Kidney tubule cell (primary cell): ENCODE data around the gene KCNMB1.
"Not testable (repeated sequence)": the region's sequence is repeated elsewhere in the genome, so short reads cannot be mapped to it uniquely, and the experiment has no call there.

Experiments used
- DNase-seq: peaks from one replicate; pipeline ENCODE4 v3.0.0-alpha.2; 2018; ENCODE audit warnings: low spot score

KCNMB1 gene

DNA sequence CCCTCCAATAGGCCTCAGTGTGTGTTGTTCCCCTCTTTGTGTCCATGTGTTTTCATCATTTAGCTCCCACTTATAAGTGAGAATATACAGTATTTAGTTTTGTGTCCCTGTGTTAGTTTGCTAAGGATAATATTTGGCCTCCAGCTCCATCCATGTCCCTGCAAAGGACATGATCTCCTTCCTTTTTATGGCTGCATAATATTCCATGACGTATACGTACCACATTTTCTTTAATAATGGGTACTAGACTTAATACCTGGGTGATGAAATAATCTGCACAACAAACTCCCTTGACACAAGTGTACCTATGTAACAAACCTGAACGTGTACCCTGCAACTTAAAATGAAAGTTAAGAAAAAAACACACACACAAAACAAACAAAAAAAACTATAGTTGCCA is 12.6 kb downstream of the KCNMB1 start:
- not testable (repeated sequence) for DNase-seq

DNA sequence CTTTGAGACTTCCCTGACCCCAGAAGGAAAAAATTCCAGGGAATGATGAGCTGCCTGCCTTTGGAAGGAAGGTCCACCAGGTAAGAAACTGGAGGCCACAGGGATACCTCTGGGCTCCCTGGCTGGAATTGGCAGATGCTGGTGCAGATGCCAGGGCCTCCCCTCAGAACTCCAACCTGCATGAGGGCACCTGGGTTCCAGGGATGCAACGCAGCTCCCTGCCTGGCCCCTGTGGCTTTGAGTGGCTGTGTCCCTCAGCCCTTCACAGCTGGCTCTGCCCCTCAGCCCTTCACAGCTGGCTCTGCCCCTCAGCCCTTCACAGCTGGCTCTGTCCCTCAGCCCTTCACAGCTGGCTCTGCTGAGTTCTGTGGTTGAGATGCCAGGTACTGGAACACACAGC is 13.9 kb downstream of the KCNMB1 start:
- no peak for DNase-seq

DNA sequence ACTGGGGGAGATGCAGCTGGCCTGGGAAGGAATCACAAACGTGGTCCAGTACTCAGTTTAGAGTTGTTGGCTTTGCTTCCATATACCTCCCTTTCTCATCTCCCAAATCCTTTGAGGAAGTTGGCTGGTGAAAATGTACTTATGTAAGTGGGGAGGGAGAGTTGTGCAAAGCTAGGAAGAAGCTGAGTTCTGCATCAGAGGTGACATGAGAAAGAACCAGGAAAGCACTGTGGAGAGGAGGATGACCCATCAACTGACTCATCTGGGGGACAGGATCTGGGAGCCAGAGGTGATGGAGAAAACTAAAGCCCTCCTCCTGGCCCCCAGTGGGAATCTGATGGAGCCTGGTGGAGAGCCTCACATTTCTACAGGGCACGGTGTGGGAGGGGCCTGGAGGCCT is 16.2 kb downstream of the KCNMB1 start:
- peak; percentile 2 for DNase-seq

DNA sequence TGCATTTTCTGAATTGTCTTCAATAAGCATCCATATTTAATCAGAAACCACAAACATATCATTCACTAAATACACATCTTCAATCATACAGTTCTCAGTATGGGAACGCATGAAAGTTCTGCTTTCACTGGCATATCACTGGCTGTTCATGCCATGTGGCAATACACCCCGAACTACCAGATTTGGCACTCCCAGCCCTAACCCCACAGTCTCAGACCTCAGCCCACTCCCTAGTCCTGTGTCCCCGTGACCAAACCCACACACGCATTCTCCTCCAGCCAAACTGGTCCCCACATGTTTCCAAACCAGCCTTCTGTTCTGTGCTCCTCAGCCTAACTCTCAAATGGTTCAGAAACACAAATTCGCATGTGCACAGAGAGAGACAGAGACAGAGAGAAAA is 20.6 kb downstream of the KCNMB1 start:
- DNase-seq = no peak

GRCh38 chr5:170366276-170366675 is 22.9 kb downstream of the KCNMB1 start:
- DNase-seq = no peak

- no peak for DNase-seq
Measured at GRCh38 chr5:170365831-170366230, 23.3 kb downstream of the KCNMB1 start.

- no peak for DNase-seq
Measured at GRCh38 chr5:170365011-170365410, 24.2 kb downstream of the KCNMB1 start.

GRCh38 chr5:170363671-170364070 is 25.5 kb downstream of the KCNMB1 start:
- no peak for DNase-seq

GRCh38 chr5:170362656-170363055 is 26.5 kb downstream of the KCNMB1 start:
- no peak for DNase-seq

DNA sequence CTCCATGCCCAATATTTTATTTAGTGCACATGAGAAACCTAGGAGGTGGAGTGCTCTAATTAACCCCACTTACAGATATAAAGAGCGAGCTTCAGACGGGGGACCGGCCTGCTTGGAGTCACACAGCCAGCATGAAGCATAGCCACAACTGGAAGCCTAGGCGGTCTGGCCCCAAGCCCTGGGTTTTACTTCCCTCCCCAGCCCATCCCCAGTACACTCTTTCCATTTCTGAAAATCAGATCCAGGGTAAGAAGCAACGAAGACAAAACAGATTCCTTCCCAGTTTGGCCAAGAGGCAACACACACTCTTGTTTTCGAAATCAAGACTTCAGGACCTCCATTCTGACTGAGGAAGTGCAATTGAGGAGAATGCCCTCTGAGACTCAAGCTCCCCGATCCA is 27.1 kb downstream of the KCNMB1 start:
- DNase-seq = no peak

- no peak for DNase-seq
Measured at GRCh38 chr5:170361616-170362015, 27.6 kb downstream of the KCNMB1 start.

GRCh38 chr5:170361116-170361515 is 28.1 kb downstream of the KCNMB1 start:
- no peak for DNase-seq

DNA sequence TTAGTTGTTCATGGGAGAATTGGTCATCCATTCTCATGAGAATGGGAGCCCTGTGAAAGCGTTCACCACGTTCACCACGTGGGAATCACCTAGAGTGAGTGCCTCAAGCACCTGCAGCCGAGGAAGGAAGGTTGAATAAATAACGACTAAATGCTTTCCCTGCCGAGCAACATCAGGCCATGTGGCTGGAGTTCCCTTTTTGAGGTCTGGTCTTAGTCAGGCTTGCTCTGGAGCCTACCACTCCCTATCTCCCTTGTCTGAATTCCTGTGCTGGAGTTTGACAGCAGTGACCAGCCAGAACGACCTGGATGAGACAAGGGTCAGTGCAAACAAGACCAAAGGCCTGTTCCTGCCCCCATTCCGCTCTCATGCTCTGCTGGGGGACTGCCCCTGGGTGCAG is 28.5 kb downstream of the KCNMB1 start:
- DNase-seq = no peak

- no peak for DNase-seq
Measured at GRCh38 chr5:170357955-170358444, 31.2 kb downstream of the KCNMB1 start.

DNA sequence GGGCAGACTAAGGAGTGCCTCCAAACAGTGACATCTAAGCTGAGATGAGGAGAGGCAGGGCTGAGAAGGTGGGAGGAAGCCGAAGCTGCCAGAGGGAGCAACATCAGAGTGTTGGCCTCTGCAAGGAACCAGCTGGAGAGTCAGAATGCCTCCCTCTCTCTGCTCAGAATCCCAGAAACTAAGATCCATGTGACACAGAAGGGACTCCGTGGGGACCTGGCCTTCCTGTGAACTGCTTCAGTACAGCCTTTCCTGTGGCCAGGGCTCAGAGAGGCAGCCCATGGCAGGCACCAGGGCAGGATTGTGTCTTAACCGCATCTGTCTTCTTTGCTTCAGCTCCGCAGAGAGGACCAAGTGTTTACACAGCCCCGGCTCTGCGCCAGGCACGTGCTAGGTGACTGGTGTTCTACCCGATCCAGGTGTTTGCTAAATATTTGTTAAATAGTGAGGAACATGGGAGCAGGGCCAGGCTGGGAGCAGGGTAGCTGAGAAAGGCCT is 33.5 kb downstream of the KCNMB1 start:
- no peak for DNase-seq

DNA sequence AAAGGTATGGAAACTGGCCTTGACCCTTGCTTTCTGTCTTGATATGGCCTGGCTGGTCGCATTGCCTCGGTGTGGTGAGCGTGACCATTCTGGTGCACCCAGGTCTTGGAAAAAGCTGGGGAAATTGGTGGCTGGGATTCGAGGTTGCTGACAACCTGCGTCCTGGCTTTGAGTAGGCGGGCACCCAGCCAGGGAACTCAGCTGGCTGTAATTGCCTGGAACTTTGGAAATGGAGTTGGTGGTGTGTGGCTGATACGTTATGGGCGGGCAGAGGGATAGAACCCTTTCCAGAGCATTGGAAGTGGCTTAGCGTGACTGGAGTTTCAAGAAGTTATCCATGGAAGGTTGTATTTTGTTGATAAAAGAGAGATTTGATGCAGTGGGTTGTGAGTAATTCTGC is 35.2 kb downstream of the KCNMB1 start:
- DNase-seq = no peak

DNA sequence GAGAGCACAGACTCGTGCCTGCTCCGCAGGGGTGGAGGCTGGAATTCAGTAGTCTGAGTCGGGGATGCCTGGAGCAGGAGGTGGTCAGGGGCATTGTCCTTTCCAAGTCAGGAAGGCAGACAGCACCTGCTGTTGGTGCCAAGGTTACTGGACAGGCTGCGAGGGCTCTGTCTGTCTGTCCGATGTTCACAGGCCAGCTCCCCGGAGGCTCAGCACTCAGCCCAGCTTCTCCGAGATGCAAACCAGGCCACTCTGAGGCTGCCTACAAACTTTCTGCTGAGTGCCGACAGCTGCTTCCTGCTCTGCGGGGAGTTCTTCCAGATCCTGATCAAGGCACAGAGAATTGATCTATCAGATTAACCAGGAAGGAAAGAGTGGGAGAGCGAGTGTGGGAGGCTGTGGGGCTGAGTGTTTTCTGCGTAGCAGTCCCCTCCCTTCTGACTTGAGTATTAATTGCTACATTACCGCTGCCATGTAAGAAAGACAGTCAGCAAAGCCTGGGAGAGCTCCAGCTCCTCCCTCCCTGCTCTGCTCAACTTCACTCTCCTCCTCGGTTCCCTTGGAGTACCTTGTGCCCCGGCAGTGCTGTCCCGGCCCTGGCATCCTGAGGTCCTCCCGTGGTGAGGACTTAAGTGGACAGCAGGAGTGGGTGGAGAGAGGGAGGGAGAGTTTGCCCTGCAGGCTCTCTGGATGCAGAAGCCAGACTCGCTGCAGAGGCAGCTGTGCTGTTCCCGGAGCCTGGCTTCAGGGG is 36.0 kb downstream of the KCNMB1 start:
- no peak for DNase-seq

DNA sequence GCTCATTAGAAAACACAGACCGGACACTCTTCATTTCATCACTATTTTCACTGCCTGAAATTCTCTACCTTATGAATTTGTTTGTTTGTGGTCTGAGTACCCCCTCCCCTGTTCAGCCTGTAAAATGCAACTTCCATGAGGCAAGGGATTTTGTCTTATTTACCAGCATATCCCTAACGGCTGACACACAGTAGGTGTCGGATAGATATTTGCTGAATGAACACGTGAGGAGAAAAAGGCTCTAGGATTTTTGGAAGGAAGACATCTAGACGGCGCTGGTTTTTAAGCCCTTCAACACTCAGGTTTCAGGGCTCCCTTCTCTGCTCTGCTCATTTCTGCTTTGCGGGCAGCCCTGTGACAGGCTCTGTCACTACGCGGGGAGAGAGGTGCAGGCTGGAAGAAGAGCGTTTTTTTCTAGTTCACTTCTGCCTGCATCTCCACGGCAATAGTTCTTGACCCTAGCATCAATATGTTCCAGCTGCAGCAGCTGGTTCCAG is 41.0 kb downstream of the KCNMB1 start:
- DNase-seq = no peak

DNA sequence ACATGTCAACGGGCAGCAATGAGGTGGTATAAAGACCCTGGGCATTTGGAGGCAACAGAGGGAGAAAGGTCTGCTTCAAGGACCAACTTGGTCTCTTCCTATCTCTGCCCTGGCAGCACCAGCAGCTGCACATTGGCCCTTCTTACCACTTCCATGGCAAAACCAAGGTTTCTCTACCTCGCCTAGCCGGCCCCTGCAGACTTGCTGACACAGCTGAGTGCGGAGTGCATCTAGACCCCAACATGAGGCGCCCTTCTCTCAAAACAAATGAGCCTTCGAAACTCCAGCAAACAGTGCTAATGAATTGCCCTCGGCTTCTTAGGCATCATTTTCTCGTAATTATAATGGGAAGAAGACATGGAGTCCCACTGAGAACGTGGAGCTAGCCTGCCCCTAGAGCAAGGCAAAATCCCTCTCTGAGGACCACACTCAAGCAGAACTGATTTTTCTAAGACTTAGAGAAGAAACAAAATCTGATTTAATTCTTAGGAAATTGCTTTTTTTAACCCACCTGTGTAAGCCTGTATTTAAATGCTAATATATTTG is 42.1 kb downstream of the KCNMB1 start:
- no peak for DNase-seq

GRCh38 chr5:170345971-170346370 is 43.2 kb downstream of the KCNMB1 start:
- no peak for DNase-seq

GRCh38 chr5:170343177-170343576 is 46.0 kb downstream of the KCNMB1 start:
- DNase-seq = no peak

DNA sequence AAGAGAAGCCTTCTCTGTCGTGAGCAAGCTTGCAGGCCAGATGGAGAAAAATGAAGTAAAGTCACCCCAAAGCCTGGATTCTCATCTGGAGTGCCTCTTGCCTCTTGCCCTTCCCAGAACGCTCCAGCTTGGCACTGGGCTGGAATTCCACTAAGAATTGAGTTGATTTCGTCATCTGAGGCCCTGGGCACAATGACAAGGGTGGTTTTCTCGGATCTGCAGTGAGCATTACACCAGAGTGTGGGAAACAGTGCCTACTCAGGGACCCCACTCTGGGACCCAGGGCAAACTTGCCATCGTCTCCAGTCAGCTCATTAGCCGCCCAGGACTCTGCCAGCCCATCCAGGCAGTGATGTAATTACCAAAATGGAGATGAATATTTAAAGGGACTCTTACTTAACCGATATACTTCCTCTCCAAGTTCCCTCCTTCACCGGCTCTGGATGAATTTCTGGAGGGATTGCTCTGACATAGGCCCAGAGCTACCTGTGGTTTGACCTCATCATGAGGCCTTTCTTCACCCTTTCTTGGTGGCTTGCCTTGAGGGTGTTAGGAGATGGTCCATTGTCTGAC is 46.9 kb downstream of the KCNMB1 start:
- DNase-seq = no peak

DNA sequence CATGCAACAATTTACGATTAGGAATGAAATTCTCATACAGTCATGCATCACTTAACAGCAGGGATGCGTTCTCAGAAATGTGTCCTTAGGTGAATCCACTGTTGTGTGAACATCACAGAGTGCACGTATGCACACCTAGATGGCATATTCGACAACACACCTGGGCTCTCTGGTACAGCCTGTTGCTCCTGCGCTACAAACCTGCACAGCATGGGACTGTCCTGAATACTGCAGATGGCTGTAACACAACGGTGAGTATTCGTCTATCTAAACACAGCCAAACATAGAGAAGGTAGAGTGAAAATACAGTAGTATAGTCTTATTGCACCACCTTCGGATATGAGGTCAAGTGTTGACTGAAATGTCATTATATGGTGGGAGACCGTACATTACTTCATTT is 47.6 kb downstream of the KCNMB1 start:
- no peak for DNase-seq
